Ishikawa (cell line): ENCODE results near the gene IPO13.

Source experiments
- CEBPB ChIP-seq: IDR thresholded peaks from 2 replicates; pipeline ENCODE4 v1.6.1; 2012
- CREB1 ChIP-seq: IDR thresholded peaks from 2 replicates; pipeline ENCODE4 v1.6.1; 2012; ENCODE audit warnings: low read depth
- EGR1 ChIP-seq: IDR thresholded peaks from 2 replicates; pipeline ENCODE4 v1.6.1; 2012
- EP300 ChIP-seq: IDR thresholded peaks from 2 replicates; pipeline ENCODE4 v1.6.1; 2012; ENCODE audit warnings: borderline replicate concordance
- FOXM1 ChIP-seq: IDR thresholded peaks from 2 replicates; pipeline ENCODE4 v1.6.1; 2012; ENCODE audit warnings: low read depth, borderline replicate concordance
- NFIC ChIP-seq: IDR thresholded peaks from 2 replicates; pipeline ENCODE4 v1.6.1; 2012
- RAD21 ChIP-seq: IDR thresholded peaks from 2 replicates; pipeline ENCODE4 v1.6.1; 2012; ENCODE audit warnings: low read depth
- TAF1 ChIP-seq: IDR thresholded peaks from 2 replicates; pipeline ENCODE4 v1.6.1; 2012; ENCODE audit warnings: low read depth, mild to moderate bottlenecking
- TCF12 ChIP-seq: IDR thresholded peaks from 2 replicates; pipeline ENCODE4 v1.6.1; 2012; ENCODE audit warnings: low read depth
- TEAD4 ChIP-seq: IDR thresholded peaks from 2 replicates; pipeline ENCODE4 v1.6.1; 2012
- YY1 ChIP-seq: IDR thresholded peaks from 2 replicates; pipeline ENCODE4 v1.6.1; 2012; ENCODE audit warnings: low read depth
- ZBTB7A ChIP-seq: IDR thresholded peaks from 2 replicates; pipeline ENCODE4 v1.6.1; 2012; ENCODE audit warnings: low read depth
- TF ChIP-seq, protein P1 (sequence below): IDR thresholded peaks from 2 replicates; pipeline ENCODE4 v1.6.1; 2012
- TF ChIP-seq, protein P2 (sequence below): IDR thresholded peaks from 2 replicates; pipeline ENCODE4 v1.6.1; 2012
- TF ChIP-seq, protein P3 (sequence below): IDR thresholded peaks from 2 replicates; pipeline ENCODE4 v1.6.1; 2012; ENCODE audit warnings: low read depth, mild to moderate bottlenecking

Gene IPO13

DNA sequence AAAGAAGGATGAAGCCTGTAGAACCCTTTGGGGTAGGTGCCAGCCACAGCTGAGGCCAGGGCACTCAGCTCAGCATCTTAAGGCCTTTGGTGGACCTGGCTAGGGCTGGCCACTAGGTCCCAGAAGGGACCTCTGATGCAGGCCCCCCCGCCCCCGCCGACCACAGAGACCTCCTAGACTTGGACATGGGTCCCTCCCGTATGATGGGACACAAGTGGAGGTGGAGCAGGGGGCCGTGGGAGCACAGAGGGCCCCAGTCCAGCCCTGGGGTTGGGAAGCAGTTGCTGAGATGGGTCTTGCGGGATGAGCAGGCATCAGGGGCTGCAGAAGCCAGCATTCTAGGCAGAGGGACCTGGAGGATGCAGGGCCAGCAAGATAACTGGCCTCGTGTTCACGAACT is 35.5 kb downstream of the IPO13 start:
- TF ChIP-seq YY1: no peak
- TF ChIP-seq EGR1: no peak
- TF ChIP-seq, protein P1, sequence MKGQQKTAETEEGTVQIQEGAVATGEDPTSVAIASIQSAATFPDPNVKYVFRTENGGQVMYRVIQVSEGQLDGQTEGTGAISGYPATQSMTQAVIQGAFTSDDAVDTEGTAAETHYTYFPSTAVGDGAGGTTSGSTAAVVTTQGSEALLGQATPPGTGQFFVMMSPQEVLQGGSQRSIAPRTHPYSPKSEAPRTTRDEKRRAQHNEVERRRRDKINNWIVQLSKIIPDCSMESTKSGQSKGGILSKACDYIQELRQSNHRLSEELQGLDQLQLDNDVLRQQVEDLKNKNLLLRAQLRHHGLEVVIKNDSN: no peak
- no peak for TF ChIP-seq RAD21
- TF ChIP-seq, protein P2, sequence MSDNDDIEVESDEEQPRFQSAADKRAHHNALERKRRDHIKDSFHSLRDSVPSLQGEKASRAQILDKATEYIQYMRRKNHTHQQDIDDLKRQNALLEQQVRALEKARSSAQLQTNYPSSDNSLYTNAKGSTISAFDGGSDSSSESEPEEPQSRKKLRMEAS: no peak
- no peak for TF ChIP-seq TCF12
- TF ChIP-seq CREB1: no peak
- TF ChIP-seq EP300: no peak
- no peak for TF ChIP-seq NFIC
- no peak for TF ChIP-seq TAF1
- no peak for TF ChIP-seq ZBTB7A
- no peak for TF ChIP-seq TEAD4

DNA sequence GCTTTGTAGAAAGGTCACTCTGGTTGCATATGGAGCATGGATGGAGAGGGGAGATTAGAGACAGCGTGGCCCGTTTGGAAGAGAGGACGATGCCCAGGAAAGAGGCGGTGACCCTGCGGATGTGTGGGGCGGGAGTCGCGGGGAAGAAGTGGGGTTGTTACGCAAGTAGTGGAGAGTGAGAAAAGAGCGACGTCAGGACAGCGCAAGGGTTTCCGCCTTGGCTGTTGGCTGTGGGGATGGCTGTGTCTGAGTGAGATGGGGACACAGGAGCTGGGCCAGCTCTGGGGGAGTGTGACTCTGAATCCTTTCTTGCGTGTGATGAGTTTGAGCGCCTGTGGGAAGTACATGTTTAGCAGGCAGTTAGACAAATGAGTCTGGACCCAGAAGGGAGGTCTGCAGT is 36.1 kb downstream of the IPO13 start:
- TF ChIP-seq, protein P2: no peak
- TF ChIP-seq ZBTB7A (no peak), TEAD4 (no peak), TCF12 (no peak), EGR1 (no peak), CEBPB (no peak), NFIC (no peak), FOXM1 (no peak), RAD21 (no peak), TAF1 (no peak), YY1 (no peak), CREB1 (no peak), EP300 (no peak)
- TF ChIP-seq, protein P1: no peak
- TF ChIP-seq, protein P3, sequence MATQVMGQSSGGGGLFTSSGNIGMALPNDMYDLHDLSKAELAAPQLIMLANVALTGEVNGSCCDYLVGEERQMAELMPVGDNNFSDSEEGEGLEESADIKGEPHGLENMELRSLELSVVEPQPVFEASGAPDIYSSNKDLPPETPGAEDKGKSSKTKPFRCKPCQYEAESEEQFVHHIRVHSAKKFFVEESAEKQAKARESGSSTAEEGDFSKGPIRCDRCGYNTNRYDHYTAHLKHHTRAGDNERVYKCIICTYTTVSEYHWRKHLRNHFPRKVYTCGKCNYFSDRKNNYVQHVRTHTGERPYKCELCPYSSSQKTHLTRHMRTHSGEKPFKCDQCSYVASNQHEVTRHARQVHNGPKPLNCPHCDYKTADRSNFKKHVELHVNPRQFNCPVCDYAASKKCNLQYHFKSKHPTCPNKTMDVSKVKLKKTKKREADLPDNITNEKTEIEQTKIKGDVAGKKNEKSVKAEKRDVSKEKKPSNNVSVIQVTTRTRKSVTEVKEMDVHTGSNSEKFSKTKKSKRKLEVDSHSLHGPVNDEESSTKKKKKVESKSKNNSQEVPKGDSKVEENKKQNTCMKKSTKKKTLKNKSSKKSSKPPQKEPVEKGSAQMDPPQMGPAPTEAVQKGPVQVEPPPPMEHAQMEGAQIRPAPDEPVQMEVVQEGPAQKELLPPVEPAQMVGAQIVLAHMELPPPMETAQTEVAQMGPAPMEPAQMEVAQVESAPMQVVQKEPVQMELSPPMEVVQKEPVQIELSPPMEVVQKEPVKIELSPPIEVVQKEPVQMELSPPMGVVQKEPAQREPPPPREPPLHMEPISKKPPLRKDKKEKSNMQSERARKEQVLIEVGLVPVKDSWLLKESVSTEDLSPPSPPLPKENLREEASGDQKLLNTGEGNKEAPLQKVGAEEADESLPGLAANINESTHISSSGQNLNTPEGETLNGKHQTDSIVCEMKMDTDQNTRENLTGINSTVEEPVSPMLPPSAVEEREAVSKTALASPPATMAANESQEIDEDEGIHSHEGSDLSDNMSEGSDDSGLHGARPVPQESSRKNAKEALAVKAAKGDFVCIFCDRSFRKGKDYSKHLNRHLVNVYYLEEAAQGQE: no peak

DNA sequence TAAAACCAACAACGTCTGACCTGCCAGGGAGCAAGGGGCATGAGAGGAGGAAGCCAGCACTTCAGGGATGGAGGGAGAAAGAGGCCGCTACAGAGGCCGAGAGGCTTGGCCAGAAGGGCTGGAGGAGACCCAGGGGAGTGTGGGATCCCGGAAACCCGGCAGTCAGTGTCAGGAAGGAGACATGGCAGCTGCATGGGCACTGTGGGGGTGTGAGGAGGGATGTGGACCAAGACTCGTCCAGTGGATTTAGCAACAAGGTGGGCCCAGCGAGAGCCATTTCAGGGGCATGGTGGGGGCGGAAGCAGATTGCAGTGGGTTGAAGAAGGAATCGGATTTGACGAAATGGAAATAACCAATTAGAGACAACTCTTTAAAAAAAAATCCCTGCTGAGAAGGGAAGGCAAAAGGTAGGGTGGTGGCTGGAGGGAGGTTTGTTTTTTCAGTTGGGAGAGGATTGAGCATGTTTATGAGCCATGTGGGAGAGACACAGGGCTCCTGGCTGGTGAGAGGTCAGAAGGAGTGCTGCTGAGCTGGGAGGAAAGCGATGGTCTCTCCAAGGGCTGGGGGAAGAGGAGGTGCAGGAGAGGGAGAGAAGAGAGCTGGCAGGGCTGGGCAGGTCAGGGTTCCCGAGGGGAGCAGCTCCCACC is 36.6 kb downstream of the IPO13 start:
- TF ChIP-seq, protein P1: no peak
- TF ChIP-seq ZBTB7A (no peak), CREB1 (no peak), NFIC (no peak), FOXM1 (no peak), YY1 (no peak), TCF12 (no peak), TAF1 (no peak), EP300 (no peak), EGR1 (no peak), TEAD4 (no peak), CEBPB (no peak), RAD21 (no peak)
- TF ChIP-seq, protein P2: no peak
- TF ChIP-seq, protein P3: no peak

DNA sequence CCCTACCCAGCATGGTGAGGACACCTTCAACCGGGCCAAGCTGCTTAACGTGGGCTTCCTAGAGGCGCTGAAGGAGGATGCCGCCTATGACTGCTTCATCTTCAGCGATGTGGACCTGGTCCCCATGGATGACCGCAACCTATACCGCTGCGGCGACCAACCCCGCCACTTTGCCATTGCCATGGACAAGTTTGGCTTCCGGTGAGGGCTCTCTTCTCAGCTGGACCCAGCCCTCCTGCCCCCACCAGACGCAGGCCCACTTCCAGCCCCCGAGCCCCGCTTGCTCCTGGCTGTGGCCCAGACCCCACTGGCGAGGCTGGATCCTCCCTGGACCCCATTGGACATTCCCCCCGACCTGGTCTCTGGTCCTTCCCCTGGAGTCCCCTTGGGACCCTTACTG is 38.1 kb downstream of the IPO13 start:
- TF ChIP-seq ZBTB7A: no peak
- TF ChIP-seq, protein P1: no peak
- no peak for TF ChIP-seq CREB1
- TF ChIP-seq, protein P3: no peak
- no peak for TF ChIP-seq EGR1
- TF ChIP-seq TCF12: no peak
- no peak for TF ChIP-seq NFIC
- TF ChIP-seq, protein P2: no peak
- TF ChIP-seq TEAD4: no peak
- no peak for TF ChIP-seq EP300
- TF ChIP-seq FOXM1: no peak
- no peak for TF ChIP-seq TAF1
- no peak for TF ChIP-seq CEBPB
- no peak for TF ChIP-seq YY1
- TF ChIP-seq RAD21: no peak
